SK-N-SH (cell line): Measurements from ENCODE around the gene TRPV3.

ENCODE experiments used
- CTCF ChIP-seq: fragments of 200-600 bp; sonication (generic); IDR thresholded peaks from 2 replicates; pipeline ENCODE4 v1.6.1; 2017; ENCODE audit warnings: antibody characterized with exemption, mild to moderate bottlenecking, moderate library complexity
- ELF1 ChIP-seq: IDR thresholded peaks from 2 replicates; pipeline ENCODE4 v1.4.0; 2012
- EZH2phosphoT487 ChIP-seq: fragments of 200-600 bp; sonication (generic); IDR thresholded peaks from 2 replicates; pipeline ENCODE4 v1.6.1; 2017; ENCODE audit warnings: low read depth, mixed run types, mild to moderate bottlenecking, antibody characterized with exemption, moderate library complexity, borderline replicate concordance
- FOSL2 ChIP-seq: IDR thresholded peaks from 2 replicates; pipeline ENCODE4 v1.4.0; 2012; ENCODE audit warnings: low read depth, mild to moderate bottlenecking, moderate library complexity, borderline replicate concordance
- MAX ChIP-seq: IDR thresholded peaks from 2 replicates; pipeline ENCODE4 v1.4.0; 2012; ENCODE audit warnings: low read depth
- NRF1 ChIP-seq: IDR thresholded peaks from 2 replicates; pipeline ENCODE4 v1.6.1; 2012; ENCODE audit warnings: low read depth, mild to moderate bottlenecking, low read length
- POLR2AphosphoS5 ChIP-seq: IDR thresholded peaks from 2 replicates; pipeline ENCODE4 v1.6.1; 2012; ENCODE audit warnings: low read depth, low read length
- REST ChIP-seq: IDR thresholded peaks from 2 replicates; pipeline ENCODE4 v1.6.1; 2012; ENCODE audit warnings: mild to moderate bottlenecking, low read depth, low read length, moderate library complexity
- SMC3 ChIP-seq: IDR thresholded peaks from 2 replicates; pipeline ENCODE4 v1.6.1; 2012; ENCODE audit warnings: low read depth, low read length, improper control_type of control experiment
- TF ChIP-seq, protein P1 (sequence below): fragments of 150-350 bp; IDR thresholded peaks from 2 replicates; pipeline ENCODE4 v1.6.1; 2017; ENCODE audit warnings: antibody characterized with exemption, low read length, low read depth, borderline replicate concordance

- TF ChIP-seq EZH2phosphoT487 (no peak), FOSL2 (no peak), REST (no peak), NRF1 (no peak), CTCF (no peak), POLR2AphosphoS5 (no peak), MAX (no peak), SMC3 (no peak), ELF1 (no peak)
- TF ChIP-seq, protein P1, sequence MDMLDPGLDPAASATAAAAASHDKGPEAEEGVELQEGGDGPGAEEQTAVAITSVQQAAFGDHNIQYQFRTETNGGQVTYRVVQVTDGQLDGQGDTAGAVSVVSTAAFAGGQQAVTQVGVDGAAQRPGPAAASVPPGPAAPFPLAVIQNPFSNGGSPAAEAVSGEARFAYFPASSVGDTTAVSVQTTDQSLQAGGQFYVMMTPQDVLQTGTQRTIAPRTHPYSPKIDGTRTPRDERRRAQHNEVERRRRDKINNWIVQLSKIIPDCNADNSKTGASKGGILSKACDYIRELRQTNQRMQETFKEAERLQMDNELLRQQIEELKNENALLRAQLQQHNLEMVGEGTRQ = no peak
These were observed 3.2 kb downstream of the TRPV3 start for GRCh38 chr17:3554440-3554839.
